NCI-H82 treated with DMSO at 0.1 percent for 48 hours (cell line): ENCODE results near the gene CFAP47.
A peak's percentile ranks its signal among the peaks of the same experiment; 100 is the strongest.
"Not testable (repeated sequence)": the region's sequence is repeated elsewhere in the genome, so short reads cannot be mapped to it uniquely, and the experiment has no call there.

Experiments
- DNase-seq: peaks from one replicate; lab custom pipeline; 2025; ENCODE audit not compliant: unreplicated experiment; lab: John Stamatoyannopoulos, UW

CFAP47 gene, protein sequence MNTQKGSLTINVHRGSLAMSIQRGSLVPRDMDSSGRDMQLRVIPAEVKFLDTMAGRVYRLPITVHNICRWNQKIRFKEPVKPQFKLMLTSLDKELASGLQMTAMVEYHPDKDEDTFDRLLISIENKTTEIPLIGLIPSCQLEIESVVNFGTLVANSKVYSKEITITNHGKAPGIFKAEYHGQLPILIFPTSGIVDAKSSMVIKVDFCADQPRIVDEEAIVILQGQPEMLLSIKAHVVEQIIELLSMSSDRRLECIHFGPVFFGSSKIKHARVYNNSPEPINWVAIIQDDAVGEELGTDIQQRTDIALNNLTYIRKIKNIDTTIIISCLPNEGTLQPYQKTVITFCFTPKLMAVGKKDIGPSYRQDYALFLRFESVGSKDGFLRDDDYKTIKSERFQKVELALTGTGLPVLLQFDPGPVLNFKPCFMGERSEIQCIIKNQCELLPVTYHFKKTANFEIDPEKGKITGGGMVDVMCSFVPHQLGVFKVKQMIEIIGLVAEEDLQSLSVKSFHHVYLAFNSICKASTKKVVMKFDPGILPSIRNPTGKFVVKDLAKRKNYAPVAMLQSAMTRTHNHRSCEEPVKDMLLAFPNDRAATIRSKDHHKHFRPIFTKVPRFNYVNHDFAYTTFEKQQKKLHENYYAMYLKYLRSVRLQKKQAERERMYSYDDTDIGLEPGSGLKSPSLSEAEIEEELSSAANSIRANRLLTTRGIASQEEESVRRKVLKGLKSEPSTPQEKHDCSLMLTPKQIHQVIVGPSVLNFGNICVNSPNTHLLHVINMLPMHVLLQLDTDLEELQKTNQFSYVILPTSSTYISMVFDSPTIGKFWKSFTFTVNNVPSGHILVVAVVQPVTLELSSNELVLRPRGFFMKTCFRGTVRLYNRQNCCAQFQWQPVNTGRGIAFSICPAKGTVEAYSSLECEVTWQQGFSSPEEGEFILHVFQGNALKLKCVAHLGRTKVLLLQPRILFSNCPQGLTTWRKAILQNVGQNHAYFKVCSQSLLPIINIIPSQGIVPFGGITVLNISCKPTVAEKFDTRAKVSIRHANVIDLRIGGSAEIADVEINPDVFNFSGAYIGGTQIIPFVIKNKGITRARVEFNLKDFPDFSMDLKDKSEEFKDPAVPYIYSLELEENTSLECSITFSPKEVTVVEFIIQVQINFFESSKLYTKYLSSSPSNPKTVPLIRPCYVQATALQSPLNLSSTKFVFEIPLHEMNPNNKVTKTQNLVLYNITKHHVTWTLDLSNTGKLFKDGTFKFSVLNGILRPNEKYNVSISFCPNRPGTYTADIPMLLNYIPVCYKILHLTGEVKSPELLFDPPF (N-terminal part only)

DNA sequence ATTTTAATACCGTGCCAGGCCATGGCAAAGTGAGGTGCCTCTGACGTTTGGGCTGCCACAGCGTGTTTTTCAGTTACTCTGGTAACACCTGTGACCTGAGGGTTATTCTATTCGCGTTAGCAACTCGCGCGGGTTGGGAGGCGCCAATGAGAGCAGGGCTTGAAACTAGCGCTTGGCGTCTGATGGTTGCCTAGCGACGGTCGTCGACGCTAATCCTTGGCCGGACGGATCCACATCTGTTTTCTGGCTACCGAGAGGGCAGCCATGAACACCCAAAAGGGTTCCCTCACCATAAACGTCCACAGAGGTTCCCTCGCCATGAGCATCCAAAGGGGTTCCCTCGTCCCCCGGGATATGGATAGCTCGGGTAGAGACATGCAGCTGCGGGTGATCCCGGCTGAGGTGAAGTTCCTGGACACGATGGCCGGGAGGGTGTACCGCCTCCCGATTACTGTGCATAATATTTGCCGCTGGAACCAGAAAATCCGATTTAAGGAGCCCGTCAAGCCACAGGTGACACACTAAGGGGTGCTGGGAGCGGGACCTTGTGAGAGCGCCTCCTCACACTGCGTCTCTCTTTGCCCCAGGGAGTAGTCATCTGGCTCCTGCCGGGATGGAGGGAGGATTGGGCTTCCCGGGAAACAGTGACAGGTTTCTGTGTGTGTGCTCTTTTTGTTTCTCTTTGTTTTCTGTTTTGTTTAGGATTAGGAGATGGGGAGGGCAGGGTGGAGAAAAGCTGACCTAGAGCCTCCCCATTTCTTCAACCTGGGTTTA lies at the start of gene CFAP47:
Gene CFAP47, plus strand, starts transcription at position 199 of the 774 bp plus-strand sequence. Its CDS starts 66 bp downstream, at position 265.
- DNase-seq: peak; percentile 24

GRCh38 chrX:35880601-35881000 lies 38.9 kb upstream of the CFAP47 start:
- no peak for DNase-seq

DNA sequence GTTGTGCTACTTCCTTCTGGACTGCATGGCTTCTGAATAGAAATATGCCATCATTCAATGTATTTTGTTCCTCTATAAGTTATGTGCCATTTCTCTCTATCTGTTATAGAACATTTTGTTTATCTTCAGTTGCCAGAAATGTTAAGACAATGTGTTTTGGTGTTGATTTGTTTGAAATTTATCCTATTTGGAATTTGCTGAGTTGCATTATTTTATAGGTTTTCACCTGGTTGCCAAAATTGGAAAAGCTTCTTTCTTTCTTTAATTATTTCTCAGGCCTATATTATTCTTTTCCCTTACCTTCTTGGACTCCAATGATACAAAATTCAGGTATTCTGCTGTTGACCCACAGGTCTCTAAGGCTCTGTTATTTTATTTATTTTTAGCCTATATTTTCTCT lies 33.4 kb upstream of the CFAP47 start:
- no peak for DNase-seq

DNA sequence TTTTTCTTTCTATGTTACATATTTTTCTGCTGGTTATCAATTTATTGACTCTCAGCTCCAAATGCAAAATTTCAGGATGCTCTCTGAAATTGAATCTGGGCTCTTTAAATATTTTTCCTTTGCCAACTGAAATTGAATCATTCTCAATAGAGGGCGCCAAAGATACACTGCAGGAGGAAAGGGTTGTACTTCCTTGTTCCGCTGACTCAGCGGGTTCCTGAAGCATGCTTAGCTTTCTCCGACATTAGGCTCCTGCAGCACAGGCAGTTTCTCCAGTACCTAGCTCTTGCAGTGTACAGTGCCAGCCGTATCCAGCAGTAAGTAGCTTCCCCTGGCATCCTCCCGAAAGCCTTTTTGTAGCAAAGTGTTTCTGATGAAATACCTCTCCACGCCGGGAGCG lies 28.8 kb upstream of the CFAP47 start:
- DNase-seq: peak; percentile 36

- not testable (repeated sequence) for DNase-seq
Observed at GRCh38 chrX:35986816-35987215, 67.3 kb downstream of the CFAP47 start.

GRCh38 chrX:36007207-36007606 lies 87.7 kb downstream of the CFAP47 start:
- DNase-seq: no peak

DNA sequence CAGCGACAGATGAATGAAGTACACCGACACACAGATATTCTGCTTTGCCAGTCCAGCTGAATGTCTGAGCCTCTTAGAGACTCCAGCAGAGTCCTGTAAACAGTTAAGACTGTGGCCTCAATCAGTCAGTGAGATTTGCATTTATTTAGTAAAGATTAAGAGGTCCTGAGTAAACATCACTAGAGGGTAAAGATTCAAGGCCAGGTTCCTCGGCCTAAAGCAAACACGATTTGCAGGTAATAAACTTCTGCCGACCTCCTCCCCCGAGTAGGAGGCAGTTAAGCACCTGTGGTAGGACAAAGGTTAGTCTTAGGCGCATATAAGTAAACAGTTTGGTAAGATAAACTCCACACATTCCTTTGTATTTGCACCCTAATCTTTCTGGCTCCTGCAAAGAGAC lies 99.6 kb downstream of the CFAP47 start:
- no peak for DNase-seq

DNA sequence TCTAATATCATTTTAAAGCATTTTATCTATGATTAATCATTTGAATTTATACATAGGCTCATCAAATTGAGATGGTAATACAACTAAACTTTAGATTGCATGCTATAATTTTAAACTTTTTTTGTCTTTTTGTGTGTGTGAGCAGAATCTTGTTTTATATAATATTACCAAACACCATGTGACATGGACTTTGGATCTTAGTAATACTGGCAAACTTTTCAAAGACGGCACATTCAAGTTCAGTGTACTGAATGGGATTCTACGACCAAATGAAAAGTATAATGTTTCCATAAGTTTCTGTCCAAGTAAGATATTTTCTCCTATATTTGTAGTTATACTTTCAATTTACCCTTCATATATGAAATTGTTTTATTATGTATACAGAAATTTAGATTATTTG lies 116.0 kb downstream of the CFAP47 start:
- DNase-seq: no peak

- no peak for DNase-seq
Observed at GRCh38 chrX:36062778-36063177, 143.2 kb downstream of the CFAP47 start.

GRCh38 chrX:36071061-36071460 lies 151.5 kb downstream of the CFAP47 start:
- no peak for DNase-seq

DNA sequence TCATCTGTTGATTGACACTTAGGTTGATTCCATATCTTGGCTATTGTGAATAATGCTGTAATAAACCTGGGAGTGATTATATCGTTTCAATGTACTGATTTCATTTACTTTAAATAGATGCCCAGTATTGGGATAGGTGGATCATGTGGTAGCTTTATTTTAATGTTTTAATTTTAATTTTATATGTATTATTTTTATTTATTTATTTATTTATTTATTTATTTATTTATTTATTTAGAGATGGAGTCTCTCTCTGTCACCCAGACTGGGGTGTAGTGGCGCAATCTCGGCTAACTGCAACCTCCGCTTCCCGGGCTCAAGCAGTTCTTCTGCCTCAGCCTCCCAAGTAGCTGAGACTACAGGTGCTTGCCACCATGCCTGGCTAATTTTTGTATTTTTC lies 155.5 kb downstream of the CFAP47 start:
- not testable (repeated sequence) for DNase-seq

- no peak for DNase-seq
Observed at GRCh38 chrX:36083256-36083655, 163.7 kb downstream of the CFAP47 start.

GRCh38 chrX:36087366-36087765 lies 167.8 kb downstream of the CFAP47 start:
- no peak for DNase-seq

GRCh38 chrX:36088939-36089338 lies 169.4 kb downstream of the CFAP47 start:
- DNase-seq: not testable (repeated sequence)

DNA sequence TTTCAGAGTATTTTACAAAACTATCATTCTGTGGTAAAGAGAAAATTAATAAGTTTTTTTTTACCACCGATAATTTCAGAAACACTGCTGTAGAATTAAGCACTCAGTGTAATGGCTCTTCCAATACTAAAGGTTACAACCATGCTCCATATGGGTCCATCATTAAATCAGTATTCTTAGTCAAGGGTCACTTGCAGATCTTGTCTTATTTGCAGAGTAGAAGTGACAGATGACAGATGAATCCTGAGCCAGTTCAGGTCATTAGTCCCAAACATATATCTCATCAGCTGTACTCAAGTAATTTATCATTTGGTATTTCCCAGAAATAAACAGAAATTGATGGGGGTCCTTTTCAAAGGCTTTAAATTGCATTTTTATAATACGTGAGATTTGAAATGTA lies 182.9 kb downstream of the CFAP47 start:
- no peak for DNase-seq

DNA sequence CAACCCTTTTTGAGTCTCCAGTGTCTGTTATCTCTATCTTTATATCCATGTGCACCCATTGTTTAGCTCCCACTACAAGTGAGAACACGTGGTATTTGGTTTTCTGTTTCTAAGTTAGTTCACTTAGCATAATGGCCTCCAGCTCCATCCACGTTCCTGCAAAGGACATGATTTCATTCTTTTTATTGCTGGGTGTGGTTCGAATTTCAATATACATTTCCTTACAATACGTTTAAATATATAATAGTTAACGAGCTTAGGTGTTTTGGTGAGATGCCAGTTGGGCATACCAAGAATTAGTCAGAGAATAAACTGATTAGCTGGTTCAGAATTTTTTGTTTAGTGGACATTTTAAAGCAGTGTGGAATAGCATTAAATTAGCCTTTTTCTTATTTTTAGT lies 196.7 kb downstream of the CFAP47 start:
- DNase-seq: no peak

- DNase-seq: no peak
Observed at GRCh38 chrX:36159254-36159653, 239.7 kb downstream of the CFAP47 start.

- no peak for DNase-seq
Observed at GRCh38 chrX:36160081-36160480, 240.5 kb downstream of the CFAP47 start.

DNA sequence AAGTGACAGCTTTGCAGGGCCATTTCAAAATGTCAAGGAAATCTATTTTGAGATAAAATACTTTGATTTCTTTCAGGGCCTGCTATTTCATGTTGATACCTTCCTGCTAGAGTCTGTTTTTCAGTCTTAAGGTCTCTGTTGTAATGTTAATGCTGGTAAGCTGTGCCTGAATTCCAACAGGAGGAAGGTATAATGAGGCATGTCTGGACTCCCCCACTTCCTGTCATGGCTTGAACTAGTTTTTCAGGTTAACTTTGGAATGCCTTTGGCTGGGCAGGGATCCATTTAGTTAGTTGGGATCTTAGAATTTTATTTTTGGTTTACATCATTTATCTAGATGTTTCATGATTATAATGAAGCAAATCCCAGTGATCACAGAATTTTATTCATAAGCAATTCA lies 279.0 kb downstream of the CFAP47 start:
- DNase-seq: no peak

GRCh38 chrX:36199928-36200327 lies 280.4 kb downstream of the CFAP47 start:
- DNase-seq: no peak
